ENCODE measurements around the gene FBXW7.

FBXW7 gene

GRCh38 chr4:152464030-152464823 is 71.7 kb downstream of the FBXW7 start:
- no peak for DNase-seq

- no peak for DNase-seq
Observed at GRCh38 chr4:152463562-152463961, 72.3 kb downstream of the FBXW7 start.

GRCh38 chr4:152462695-152463094 is 73.2 kb downstream of the FBXW7 start:
- DNase-seq: no peak

GRCh38 chr4:152462047-152462446 is 73.8 kb downstream of the FBXW7 start:
- no peak for DNase-seq

GRCh38 chr4:152460488-152460887 is 75.4 kb downstream of the FBXW7 start:
- no peak for DNase-seq

GRCh38 chr4:152459326-152459725 is 76.6 kb downstream of the FBXW7 start:
- no peak for DNase-seq

- no peak for DNase-seq
Observed at GRCh38 chr4:152458801-152459302, 77.0 kb downstream of the FBXW7 start.

GRCh38 chr4:152456609-152457008 is 79.3 kb downstream of the FBXW7 start:
- DNase-seq: no peak

- DNase-seq: no peak
Observed at GRCh38 chr4:152455311-152455710, 80.6 kb downstream of the FBXW7 start.

GRCh38 chr4:152454398-152455011 is 81.4 kb downstream of the FBXW7 start:
- DNase-seq: no peak

GRCh38 chr4:152451496-152451895 is 84.4 kb downstream of the FBXW7 start:
- DNase-seq: no peak

- DNase-seq: no peak
Observed at GRCh38 chr4:152448854-152449253, 87.0 kb downstream of the FBXW7 start.

GRCh38 chr4:152448038-152448707 is 87.7 kb downstream of the FBXW7 start:
- DNase-seq: no peak

GRCh38 chr4:152443859-152444258 is 92.0 kb downstream of the FBXW7 start:
- no peak for DNase-seq

GRCh38 chr4:152437561-152437960 is 98.3 kb downstream of the FBXW7 start:
- DNase-seq: no peak

- DNase-seq: no peak
Observed at GRCh38 chr4:152436384-152436783, 99.5 kb downstream of the FBXW7 start.

- no peak for DNase-seq
Observed at GRCh38 chr4:152434011-152434410, 101.9 kb downstream of the FBXW7 start.

- no peak for DNase-seq
Observed at GRCh38 chr4:152431784-152432183, 104.1 kb downstream of the FBXW7 start.

- DNase-seq: no peak
Observed at GRCh38 chr4:152431291-152431690, 104.6 kb downstream of the FBXW7 start.

GRCh38 chr4:152430507-152430906 is 105.4 kb downstream of the FBXW7 start:
- DNase-seq: no peak

- DNase-seq: no peak
Observed at GRCh38 chr4:152427981-152428380, 107.9 kb downstream of the FBXW7 start.

- DNase-seq: no peak
Observed at GRCh38 chr4:152424977-152425376, 110.9 kb downstream of the FBXW7 start.

GRCh38 chr4:152424396-152424795 is 111.5 kb downstream of the FBXW7 start:
- no peak for DNase-seq

- no peak for DNase-seq
Observed at GRCh38 chr4:152422817-152423320, 113.0 kb downstream of the FBXW7 start.

Measured in CD4-positive, alpha-beta T cell treated with Interleukin-17A for 4 hours (primary cell).